ENCODE results near the gene THEMIS. TPM values are rescaled to one million over a fixed set of nuclear protein-coding genes. Genes with fewer than 3 reads are reported as not detected.
"Not testable (repeated sequence)": the region's sequence is repeated elsewhere in the genome, so short reads cannot be mapped to it uniquely, and the experiment has no call there.

Gene THEMIS
- polyA plus RNA-seq, 1 experiment: not detected

DNA sequence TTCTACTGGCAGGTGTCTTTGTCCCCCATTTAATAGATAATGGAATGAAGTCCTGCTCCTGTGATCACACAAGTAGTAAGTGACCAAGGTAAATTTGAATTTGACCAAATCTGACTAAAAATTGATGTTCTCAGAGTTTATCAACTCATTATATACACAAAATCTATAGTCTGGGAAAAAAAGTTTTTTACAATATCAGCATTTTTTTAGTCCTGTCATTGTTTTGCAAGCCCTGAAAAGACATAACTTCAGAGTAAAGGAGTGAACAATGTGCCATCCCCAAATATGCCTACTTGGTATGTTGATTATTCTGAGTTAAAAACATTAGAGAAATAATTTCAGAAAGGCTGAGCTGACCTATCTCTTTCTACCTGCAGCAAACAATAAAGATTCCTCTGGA is 209.7 kb downstream of the THEMIS start:
- Histone ChIP-seq H3K4me3 (ENCODE audit: low read depth, low read length) (no peak overlapping the region), H3K27me3 (ENCODE audit: control insufficient read depth, insufficient read depth, low read length) (no peaks in the 10 kb centered on the region), H3K9me3 (ENCODE audit: control insufficient read depth, insufficient read depth, low read length) (no peaks in the 10 kb centered on the region), H3K27ac (ENCODE audit: low read depth, low read length) (no peak overlapping the region)
- ChIA-PET POLR2A (no interaction called here), CTCF (no interaction called here)
- TF ChIP-seq, protein P1, sequence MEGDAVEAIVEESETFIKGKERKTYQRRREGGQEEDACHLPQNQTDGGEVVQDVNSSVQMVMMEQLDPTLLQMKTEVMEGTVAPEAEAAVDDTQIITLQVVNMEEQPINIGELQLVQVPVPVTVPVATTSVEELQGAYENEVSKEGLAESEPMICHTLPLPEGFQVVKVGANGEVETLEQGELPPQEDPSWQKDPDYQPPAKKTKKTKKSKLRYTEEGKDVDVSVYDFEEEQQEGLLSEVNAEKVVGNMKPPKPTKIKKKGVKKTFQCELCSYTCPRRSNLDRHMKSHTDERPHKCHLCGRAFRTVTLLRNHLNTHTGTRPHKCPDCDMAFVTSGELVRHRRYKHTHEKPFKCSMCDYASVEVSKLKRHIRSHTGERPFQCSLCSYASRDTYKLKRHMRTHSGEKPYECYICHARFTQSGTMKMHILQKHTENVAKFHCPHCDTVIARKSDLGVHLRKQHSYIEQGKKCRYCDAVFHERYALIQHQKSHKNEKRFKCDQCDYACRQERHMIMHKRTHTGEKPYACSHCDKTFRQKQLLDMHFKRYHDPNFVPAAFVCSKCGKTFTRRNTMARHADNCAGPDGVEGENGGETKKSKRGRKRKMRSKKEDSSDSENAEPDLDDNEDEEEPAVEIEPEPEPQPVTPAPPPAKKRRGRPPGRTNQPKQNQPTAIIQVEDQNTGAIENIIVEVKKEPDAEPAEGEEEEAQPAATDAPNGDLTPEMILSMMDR (IDR thresholded peaks at IDR 0.05; ENCODE audit: low read depth, low read length): no peak
- DNase-seq (ENCODE audit: low read depth, low spot score): no peak

DNA sequence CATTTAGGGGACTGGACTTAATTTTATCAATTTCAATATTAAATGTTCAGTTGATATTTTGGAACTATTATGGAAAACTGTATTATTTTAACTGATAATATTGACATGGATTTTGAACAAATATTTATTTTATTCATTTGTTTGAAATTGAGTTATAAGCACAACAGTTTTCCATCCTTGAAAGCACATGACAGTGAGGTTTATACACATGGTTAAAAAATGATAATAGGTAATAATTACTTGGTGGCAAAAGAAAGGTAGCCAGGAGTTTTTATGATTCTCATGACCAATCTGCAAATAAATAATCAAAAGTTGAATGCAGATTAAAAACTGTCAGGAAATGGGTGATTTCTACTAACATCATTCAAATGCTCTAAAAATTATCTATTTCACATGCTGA is 210.3 kb downstream of the THEMIS start:
- TF ChIP-seq, protein P1 (IDR thresholded peaks at IDR 0.05; ENCODE audit: low read depth, low read length): no peak
- Histone ChIP-seq H3K27ac (ENCODE audit: low read depth, low read length) (no peak overlapping the region), H3K9me3 (ENCODE audit: control insufficient read depth, insufficient read depth, low read length) (no peaks in the 10 kb centered on the region), H3K27me3 (ENCODE audit: control insufficient read depth, insufficient read depth, low read length) (no peaks in the 10 kb centered on the region), H3K4me3 (ENCODE audit: low read depth, low read length) (no peak overlapping the region)
- DNase-seq (ENCODE audit: low read depth, low spot score): no peak
- ChIA-PET CTCF (interaction anchor here (1.4 kb wide), 1 partner anchor 8 kb away, joined by 3 read pairs; no protein-coding TSS in a partner anchor), POLR2A (no interaction called here)

DNA sequence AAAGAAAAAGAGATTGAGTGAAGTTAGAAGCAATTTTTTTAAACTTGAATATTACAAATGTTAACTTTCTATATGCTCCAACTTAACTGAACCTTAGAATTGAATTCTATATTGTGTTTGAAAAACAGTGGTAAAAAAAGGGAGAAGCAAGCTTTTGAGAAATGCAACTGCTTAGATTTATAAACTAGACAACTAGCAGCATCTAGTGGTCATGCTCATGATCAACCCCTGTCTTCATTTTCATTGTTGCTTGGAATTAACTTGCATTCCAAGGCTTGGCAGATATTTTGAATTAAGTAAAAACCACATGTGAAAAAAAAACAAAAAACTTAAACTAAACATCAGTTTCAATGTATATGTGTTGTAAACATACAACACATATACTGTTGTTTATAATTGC is 210.8 kb downstream of the THEMIS start:
- Histone ChIP-seq H3K9me3 (ENCODE audit: control insufficient read depth, insufficient read depth, low read length) (no peaks in the 10 kb centered on the region), H3K27ac (ENCODE audit: low read depth, low read length) (no peak overlapping the region), H3K4me3 (ENCODE audit: low read depth, low read length) (no peak overlapping the region), H3K27me3 (ENCODE audit: control insufficient read depth, insufficient read depth, low read length) (no peaks in the 10 kb centered on the region)
- DNase-seq (ENCODE audit: low read depth, low spot score): peak; percentile 1
- ChIA-PET POLR2A (no interaction called here), CTCF (interaction anchor here (0.7 to 1.4 kb wide), 6 partner anchors 8 to 425 kb away, joined by 3 to 4 read pairs (median 3); no protein-coding TSS in a partner anchor)
- TF ChIP-seq, protein P1 (IDR thresholded peaks at IDR 0.05; ENCODE audit: low read depth, low read length): peak; percentile 71

DNA sequence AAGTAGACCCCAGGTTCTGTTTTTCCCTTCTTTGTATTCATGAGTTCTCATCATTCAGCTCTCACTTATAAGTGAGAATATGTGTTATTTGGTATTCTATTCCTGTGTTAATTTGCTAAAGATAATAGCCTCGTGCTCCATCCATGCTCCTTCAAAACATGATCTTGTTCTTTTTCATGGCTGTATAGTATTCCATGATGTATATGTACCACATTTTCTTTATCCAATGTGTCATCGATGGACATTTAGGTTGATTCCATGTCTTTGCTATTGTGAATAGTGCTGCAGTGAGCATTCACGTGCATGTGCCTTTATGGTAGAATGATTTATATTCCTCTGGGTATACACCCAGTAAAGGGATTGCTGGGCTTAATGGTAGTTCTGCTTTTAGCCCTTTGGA is 213.4 kb downstream of the THEMIS start:
- DNase-seq (ENCODE audit: low read depth, low spot score); H3K9me3 ChIP-seq (ENCODE audit: control insufficient read depth, insufficient read depth, low read length); H3K27ac ChIP-seq (ENCODE audit: low read depth, low read length); POLR2A ChIA-PET; H3K27me3 ChIP-seq (ENCODE audit: control insufficient read depth, insufficient read depth, low read length); CTCF ChIA-PET; H3K4me3 ChIP-seq (ENCODE audit: low read depth, low read length): not testable (repeated sequence)

DNA sequence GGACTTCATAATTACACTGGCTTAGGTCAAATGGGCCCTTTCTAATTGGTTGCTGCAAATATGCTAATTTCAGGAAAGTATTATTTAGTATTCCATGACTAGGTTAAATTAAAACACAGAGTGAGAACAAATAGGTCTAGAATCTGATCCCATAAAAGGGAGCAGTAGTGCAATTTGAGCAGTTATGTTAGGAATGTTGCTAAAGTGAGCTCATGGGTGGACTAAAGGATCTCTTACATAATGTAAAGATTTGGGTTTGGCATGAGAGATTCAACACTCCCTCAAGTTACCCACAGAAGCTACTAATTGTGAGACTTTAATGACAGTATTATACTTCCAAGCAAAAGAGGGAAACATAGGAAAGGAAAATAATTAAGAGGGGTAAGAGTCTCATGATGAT is 214.8 kb downstream of the THEMIS start:
- H3K9me3 ChIP-seq (ENCODE audit: control insufficient read depth, insufficient read depth, low read length): no peaks in the 10 kb centered on the region
- TF ChIP-seq, protein P1 (IDR thresholded peaks at IDR 0.05; ENCODE audit: low read depth, low read length): no peak
- ChIA-PET POLR2A (no interaction called here), CTCF (no interaction called here)
- H3K27ac ChIP-seq (ENCODE audit: low read depth, low read length): no peak overlapping the region
- H3K27me3 ChIP-seq (ENCODE audit: control insufficient read depth, insufficient read depth, low read length): no peaks in the 10 kb centered on the region
- H3K4me3 ChIP-seq (ENCODE audit: low read depth, low read length): no peak overlapping the region
- DNase-seq (ENCODE audit: low read depth, low spot score): no peak

DNA sequence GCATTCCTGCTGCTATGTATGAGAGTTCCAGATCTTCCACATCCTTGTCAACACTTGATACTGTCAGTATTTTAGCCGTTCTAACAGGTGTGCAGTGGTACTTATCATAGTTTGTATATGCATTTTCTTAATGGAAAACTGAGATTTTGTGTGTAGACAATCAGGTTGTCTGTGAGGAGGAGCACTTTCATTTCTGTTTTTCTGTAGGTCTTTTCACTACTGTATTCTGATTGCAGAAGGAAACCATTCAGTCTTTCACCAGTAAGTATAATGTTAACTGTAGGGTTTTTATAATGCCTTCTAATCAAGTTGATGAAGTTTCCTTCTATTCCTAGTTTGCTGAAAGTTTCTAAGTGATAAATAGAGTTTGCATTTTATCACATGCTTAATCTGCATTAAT is 216.4 kb downstream of the THEMIS start:
- DNase-seq (ENCODE audit: low read depth, low spot score): no peak
- Histone ChIP-seq H3K27me3 (ENCODE audit: control insufficient read depth, insufficient read depth, low read length) (no peaks in the 10 kb centered on the region), H3K4me3 (ENCODE audit: low read depth, low read length) (no peak overlapping the region), H3K9me3 (ENCODE audit: control insufficient read depth, insufficient read depth, low read length) (no peaks in the 10 kb centered on the region), H3K27ac (ENCODE audit: low read depth, low read length) (no peak overlapping the region)
- ChIA-PET CTCF (no interaction called here), POLR2A (no interaction called here)
- TF ChIP-seq, protein P1 (IDR thresholded peaks at IDR 0.05; ENCODE audit: low read depth, low read length): no peak

Data from AG04450 (cell line).